Esophagus muscularis mucosa (tissue), 4 donors: ENCODE data around the gene PSMB11. TPM values are rescaled to one million over a fixed set of nuclear protein-coding genes. Genes with fewer than 3 reads are reported as not detected.

Source experiments
- DNase-seq: peaks from one replicate; pipeline ENCODE4 v3.0.0-alpha.2; 2017; ENCODE audit errors: extremely low spot score
- H3K27ac ChIP-seq, 4 donors: fragments of 200-600 bp; sonication (generic); replicated peaks in 1 of 4; 1 replicate in 3 of 4; 2 replicates in 1 of 4; pipeline ENCODE4 v1.5.1; 2016 to 2019; ENCODE audit warnings: mild to moderate bottlenecking in 1 of 4
- H3K27me3 ChIP-seq, 4 donors: fragments of 200-600 bp; sonication (generic); one replicate each; pipeline versions ENCODE4 v1.5.1 to v1.6.0; 2016 to 2019
- H3K36me3 ChIP-seq, 4 donors: fragments of 200-600 bp; sonication (generic); one replicate each; pipeline ENCODE4 v1.5.1; 2016 to 2019
- H3K4me1 ChIP-seq, 4 donors: fragments of 200-600 bp; sonication (generic); one replicate each; pipeline ENCODE4 v1.5.1; 2016 to 2019
- H3K4me3 ChIP-seq, 4 donors: fragments of 200-600 bp; sonication (generic); 1 replicate in 2 of 4; 2 replicates in 2 of 4; pipeline ENCODE4 v1.5.1; 2016 to 2019; ENCODE audit warnings: mild to moderate bottlenecking in 4 of 4, moderate library complexity in 1 of 4
- H3K9me3 ChIP-seq, 4 donors: fragments of 200-600 bp; sonication (generic); 1 replicate in 3 of 4; 2 replicates in 1 of 4; pipeline ENCODE4 v1.5.1; 2016 to 2019
- CTCF ChIP-seq, 3 experiments: fragments of 200-600 bp in 2 of 3; fragments of 450-650 bp in 1 of 3; sonication (generic) in 2 of 3; IDR thresholded peaks; one replicate each; pipeline ENCODE4 v1.5.1; 2017 to 2019; ENCODE audit warnings: antibody characterized with exemption in 3 of 3, mild to moderate bottlenecking in 2 of 3, moderate library complexity in 1 of 3
- EP300 ChIP-seq: sonication (generic); formaldehyde crosslinking; IDR thresholded peaks from one replicate; pipeline ENCODE4 v1.6.1; 2017; ENCODE audit warnings: antibody characterized with exemption
- POLR2A ChIP-seq: fragments of 450-650 bp; IDR thresholded peaks from one replicate; pipeline ENCODE4 v1.6.1; 2017; ENCODE audit warnings: antibody characterized with exemption, moderate library complexity, mild to moderate bottlenecking, low read depth
- POLR2AphosphoS5 ChIP-seq, 2 donors: sonication (generic); formaldehyde crosslinking; IDR thresholded peaks; one replicate each; pipeline ENCODE4 v1.6.1; 2017; ENCODE audit warnings: antibody characterized with exemption in 2 of 2
- WGBS: methylation state at CpG from one replicate; pipeline ENCODE4 v1.1.5; 2018; 5-methylcytosine and 5-hydroxymethylcytosine counted together
- intact Hi-C: fragments of 100-400 bp; cut with DNase I; formaldehyde crosslinking; loops from one replicate; pipeline ENCODE4 v1.15.1; 2023
- total RNA-seq, 4 donors: library from RNA; depleted of rRNA; stranded (reverse); fragments of >200 nt; gene quantifications; one replicate each; pipeline versions ENCODE4 v1.1.0 to v1.2.1, GENCODE V29; 2016

The PSMB11 gene
- total RNA-seq, 4 donors from 2014 or later = not detected

GRCh38 chr14:23024612-23025075 is 17.4 kb upstream of the PSMB11 start:
- DNase-seq = no peak
- Histone ChIP-seq H3K27ac (no peak overlapping the region), H3K4me3 (no peak overlapping the region), H3K4me1 (peaks cover 0 to 22% (median 11%) of the 10 kb centered on the region in 4 donors), H3K36me3 (peaks cover 11 to 52% (median 45%) of the 10 kb centered on the region in 4 donors), H3K27me3 (no peaks in the 10 kb centered on the region), H3K9me3 (no peaks in the 10 kb centered on the region)
- intact Hi-C loops = no loop called here
- no peak for TF ChIP-seq CTCF (IDR thresholded peaks at IDR 0.05)
- TF ChIP-seq POLR2A = no peak
- 64% methylated on average over 7 of the region's 7 CpGs for WGBS

GRCh38 chr14:23025151-23025814 is 16.7 kb upstream of the PSMB11 start:
- TF ChIP-seq EP300 = no peak
- no peak for TF ChIP-seq POLR2A
- no peak for TF ChIP-seq POLR2AphosphoS5 (IDR thresholded peaks at IDR 0.05)
- no peak for TF ChIP-seq CTCF (IDR thresholded peaks at IDR 0.05)
- 55% methylated on average over 4 of the region's 4 CpGs for WGBS
- Histone ChIP-seq H3K4me3 (no peak overlapping the region), H3K36me3 (peaks cover 11 to 59% (median 51%) of the 10 kb centered on the region in 4 donors), H3K27ac (no peak overlapping the region), H3K4me1 (peaks cover 0 to 22% (median 11%) of the 10 kb centered on the region in 4 donors), H3K9me3 (no peaks in the 10 kb centered on the region), H3K27me3 (no peaks in the 10 kb centered on the region)
- DNase-seq = no peak
- intact Hi-C loops = no loop called here

GRCh38 chr14:23028799-23029198 is 13.2 kb upstream of the PSMB11 start:
- peaks cover 8 to 40% (median 25%) of the 10 kb centered on the region in 4 donors for H3K4me1 ChIP-seq
- H3K27me3 ChIP-seq = no peaks in the 10 kb centered on the region
- intact Hi-C loops = no loop called here
- WGBS = 62% methylated on average over 2 of the region's 2 CpGs
- no peak for DNase-seq
- H3K9me3 ChIP-seq = no peaks in the 10 kb centered on the region
- H3K4me3 ChIP-seq = no peak overlapping the region
- TF ChIP-seq POLR2AphosphoS5 (IDR thresholded peaks at IDR 0.05) (no peak), CTCF (IDR thresholded peaks at IDR 0.05) (no peak)
- peaks cover 26 to 90% (median 83%) of the 10 kb centered on the region in 4 donors for H3K36me3 ChIP-seq
- H3K27ac ChIP-seq = no peak overlapping the region

- Histone ChIP-seq H3K4me3 (no peak overlapping the region), H3K27ac (no peak overlapping the region), H3K27me3 (no peaks in the 10 kb centered on the region), H3K36me3 (peaks cover 18 to 75% (median 64%) of the 10 kb centered on the region in 4 donors), H3K9me3 (no peaks in the 10 kb centered on the region), H3K4me1 (peaks cover 17 to 49% (median 32%) of the 10 kb centered on the region in 4 donors)
- intact Hi-C loops = no loop called here
- no peak for DNase-seq
- TF ChIP-seq POLR2AphosphoS5 (IDR thresholded peaks at IDR 0.05) (no peak), CTCF (IDR thresholded peaks at IDR 0.05) (no peak), EP300 (no peak), POLR2A (no peak)
- WGBS = 92% methylated on average over 4 of the region's 4 CpGs
Observed at GRCh38 chr14:23030936-23031335, 11.1 kb upstream of the PSMB11 start.
